GM13976 (cell line): ENCODE data around the gene GSN.
A peak's percentile ranks its signal among the peaks of the same experiment; 100 is the strongest.

Experiments used
- DNase-seq: peaks from one replicate; pipeline ENCODE4 v3.0.0; 2012; ENCODE audit warnings: low spot score
- in situ Hi-C: fragments of 300-500 bp; cut with MboI; formaldehyde crosslinking; loops from one replicate; pipeline ENCODE4 v1.12.0; 2022; ENCODE audit warnings: low sequenced_read_pairs, mixed read lengths, inconsistent platforms; ENCODE audit not compliant: unreplicated experiment
- TF ChIP-seq, protein P1 (sequence below): IDR thresholded peaks from 2 replicates; pipeline ENCODE4 v1.5.1; 2012; ENCODE audit warnings: borderline replicate concordance, mild to moderate bottlenecking; ENCODE audit not compliant: insufficient read depth; ENCODE audit errors: extremely low read depth, missing control alignments, control extremely low read depth

GSN gene

DNA sequence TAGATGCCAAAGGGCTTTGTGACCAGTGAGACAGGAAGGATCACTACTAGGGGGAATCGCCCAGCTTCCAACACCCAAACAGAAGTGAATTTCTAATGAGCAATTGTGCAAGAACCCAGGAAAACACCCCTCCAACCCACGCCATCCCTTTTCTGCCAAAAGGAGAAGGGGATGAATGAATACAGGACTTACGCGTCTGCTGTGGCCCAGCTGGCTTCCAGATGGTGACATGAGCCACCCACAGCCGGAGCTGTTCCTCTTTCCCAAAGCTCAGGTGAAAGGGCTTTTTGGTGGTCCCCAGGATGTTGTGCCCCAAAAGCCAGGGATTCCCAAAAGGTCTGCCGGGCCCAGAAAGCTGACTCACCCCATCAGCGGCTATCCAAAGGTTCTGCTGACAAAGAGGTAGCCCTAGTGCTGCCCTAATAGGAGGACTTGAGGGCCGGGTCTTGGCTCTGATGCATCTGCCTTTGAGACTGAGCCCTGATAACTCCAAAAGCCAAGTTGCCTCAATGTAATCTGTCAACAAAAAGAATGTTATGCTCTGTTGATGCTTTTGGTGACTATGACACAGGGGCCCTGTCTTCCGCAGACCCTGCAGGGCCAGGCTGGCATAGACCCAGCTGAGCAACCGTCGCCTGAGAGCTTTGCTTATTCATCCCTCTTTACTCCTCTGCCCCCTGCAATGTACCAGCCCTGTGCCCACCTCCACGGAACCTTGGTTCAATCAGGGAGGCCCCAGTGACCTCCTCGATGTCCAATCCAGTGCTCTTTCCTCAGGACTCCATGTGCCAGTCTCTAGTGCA lies 14.5 kb downstream of the GSN start:
- in situ Hi-C loops, result no loop called here
- TF ChIP-seq, protein P1, sequence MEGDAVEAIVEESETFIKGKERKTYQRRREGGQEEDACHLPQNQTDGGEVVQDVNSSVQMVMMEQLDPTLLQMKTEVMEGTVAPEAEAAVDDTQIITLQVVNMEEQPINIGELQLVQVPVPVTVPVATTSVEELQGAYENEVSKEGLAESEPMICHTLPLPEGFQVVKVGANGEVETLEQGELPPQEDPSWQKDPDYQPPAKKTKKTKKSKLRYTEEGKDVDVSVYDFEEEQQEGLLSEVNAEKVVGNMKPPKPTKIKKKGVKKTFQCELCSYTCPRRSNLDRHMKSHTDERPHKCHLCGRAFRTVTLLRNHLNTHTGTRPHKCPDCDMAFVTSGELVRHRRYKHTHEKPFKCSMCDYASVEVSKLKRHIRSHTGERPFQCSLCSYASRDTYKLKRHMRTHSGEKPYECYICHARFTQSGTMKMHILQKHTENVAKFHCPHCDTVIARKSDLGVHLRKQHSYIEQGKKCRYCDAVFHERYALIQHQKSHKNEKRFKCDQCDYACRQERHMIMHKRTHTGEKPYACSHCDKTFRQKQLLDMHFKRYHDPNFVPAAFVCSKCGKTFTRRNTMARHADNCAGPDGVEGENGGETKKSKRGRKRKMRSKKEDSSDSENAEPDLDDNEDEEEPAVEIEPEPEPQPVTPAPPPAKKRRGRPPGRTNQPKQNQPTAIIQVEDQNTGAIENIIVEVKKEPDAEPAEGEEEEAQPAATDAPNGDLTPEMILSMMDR, result no peak
- no peak for DNase-seq

DNA sequence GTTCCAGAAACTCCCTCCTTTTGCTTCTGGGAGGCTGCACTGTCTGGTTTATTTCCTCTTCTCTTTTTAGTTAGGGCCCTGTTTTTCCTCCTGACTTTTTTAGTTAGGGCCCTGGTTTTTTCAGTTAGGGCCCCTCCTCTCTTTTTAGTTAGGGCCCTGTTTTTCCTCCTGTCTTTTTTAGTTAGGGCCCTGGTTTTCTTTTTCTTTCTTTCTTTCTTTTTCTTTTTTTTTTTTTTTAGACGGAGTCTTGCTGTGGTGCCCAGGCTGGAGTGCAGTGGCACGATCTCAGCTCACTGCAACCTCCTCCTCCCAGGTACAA lies 15.1 kb downstream of the GSN start:
- in situ Hi-C loops, result no loop called here
- DNase-seq, result no peak
- TF ChIP-seq, protein P1, result no peak

DNA sequence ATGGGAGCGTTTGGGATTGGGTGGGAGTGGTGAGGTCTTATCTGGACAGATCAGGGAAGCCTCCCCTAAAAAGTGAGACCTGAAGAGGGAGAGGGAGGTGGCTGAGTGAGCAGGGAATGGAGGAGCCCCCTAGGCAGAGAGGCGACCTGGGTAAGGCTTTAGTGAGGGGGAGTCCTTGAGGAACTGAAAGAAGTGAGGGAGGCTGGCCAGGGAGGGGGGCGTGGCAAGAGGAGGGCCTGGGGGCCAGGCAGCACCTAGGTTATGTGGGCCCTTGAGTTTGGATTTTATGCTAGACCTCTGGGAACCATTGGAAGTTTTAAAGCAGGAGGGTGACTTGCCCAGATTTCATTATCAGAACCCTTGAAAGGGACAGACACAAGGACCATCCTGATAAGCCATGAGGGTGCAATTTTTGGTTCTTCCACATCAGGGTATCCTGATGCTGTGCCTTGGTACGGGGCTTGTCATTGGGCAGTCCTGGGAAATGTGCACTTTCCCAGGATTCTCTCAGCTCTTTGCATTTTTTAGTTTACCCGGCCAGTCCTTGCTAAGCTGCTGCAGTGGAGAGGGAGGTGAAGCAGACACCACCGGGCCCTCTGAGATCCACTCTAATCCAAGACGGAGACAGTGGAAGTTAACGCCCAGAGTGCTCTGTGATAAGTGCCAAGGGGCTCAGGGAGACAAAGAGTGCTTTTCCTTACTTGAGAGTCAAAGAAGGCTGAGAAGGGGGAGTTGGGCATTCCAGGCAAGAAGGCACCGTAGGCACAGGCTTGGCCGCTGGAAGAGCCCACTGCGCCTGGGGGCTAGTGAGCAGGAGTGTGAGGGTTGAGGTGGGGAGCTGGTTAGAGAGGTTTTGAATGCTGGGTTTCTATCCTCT lies 16.1 kb downstream of the GSN start:
- peak; percentile 60 for DNase-seq
- in situ Hi-C loops, result no loop called here
- TF ChIP-seq, protein P1, result no peak

DNA sequence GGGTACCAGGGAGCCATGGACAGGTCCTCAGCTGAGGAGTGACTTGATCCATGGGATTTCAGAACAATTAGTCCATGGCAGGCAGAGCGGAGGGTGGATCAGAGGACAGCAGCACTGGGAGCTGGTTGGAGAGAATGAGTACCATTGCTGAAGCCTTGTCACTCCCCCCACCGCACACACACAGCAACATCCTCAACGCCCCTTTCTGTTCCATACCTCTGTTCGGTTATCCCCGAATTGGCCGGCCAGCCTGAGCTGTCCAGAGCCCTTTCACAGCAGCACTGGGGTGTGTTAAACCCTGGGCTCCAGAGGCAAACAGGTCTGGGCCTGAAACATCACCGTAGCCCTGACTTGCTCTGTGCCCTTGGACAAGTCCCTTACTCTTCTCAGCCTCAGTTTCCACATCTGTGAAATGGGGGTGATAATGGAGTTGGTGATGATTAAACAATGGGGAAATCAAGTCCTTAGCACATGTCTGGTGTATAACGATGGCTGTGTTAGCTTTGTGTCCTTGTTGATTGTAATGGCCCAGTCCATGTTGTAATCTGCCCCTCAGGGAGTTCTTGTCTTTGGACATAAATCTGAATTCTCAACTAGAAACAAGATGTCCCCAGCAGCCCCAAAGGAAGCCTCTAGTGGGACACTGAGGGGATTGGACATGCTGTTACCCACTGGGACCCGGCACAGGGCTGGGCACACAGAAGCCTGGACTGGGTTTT lies 16.9 kb downstream of the GSN start:
- in situ Hi-C loops, result no loop called here
- TF ChIP-seq, protein P1, result no peak
- no peak for DNase-seq

DNA sequence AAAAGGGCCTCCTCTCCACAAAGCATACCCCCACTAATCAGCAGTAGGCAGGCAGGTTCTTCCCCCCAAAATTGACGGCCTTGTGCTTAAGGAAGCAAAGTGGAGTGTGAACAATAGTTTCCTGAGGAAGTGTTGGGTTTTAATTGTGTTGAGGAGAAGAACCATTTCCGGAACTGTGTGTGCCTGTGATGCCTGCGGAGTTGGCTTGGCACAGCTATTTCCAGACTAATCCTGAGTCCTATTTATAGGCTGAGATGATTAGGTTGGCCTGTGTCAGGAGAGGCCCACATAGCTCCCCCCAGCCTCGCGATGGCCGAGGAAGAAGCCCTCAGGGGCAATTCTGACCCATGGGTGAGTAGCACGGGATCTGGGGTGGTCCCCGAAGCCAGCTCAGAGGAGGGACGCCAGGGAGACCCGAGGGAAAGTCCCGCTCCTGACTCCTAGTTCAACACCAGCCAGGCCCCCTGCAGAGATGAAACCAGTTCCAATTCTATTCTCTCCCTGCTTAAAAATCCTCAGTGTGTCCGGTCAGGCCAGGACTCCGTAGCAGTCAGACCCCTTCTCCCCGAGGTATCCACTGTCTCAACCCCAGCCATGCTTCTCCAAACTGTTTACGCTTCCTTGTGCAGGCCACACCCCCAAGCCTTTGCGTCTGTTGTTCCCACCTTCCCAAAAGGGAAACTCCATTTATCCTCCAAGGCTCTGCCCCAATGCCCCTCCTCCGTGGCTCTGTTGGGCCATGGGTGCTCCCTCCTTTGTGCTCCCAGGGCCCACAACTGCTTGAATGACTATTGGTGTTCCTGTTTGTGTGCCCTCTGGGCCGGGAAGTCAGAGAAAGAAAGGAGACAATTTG lies 18.1 kb downstream of the GSN start:
- DNase-seq, result no peak
- TF ChIP-seq, protein P1, result no peak
- in situ Hi-C loops, result no loop called here

DNA sequence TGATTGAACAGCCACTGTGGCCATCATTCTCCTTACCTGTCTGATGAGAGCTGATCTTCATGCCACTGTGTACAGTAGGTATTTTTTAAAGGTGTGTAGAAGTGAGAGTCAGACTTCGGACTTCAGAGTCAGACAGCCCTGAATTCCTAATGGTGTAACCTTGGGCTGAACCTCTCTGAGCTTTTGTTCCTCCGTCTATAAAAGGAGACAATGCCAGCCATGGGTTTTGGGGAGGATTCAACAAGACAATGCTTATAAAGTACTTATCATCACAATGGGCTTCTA lies 18.7 kb downstream of the GSN start:
- in situ Hi-C loops, result no loop called here
- DNase-seq, result no peak
- TF ChIP-seq, protein P1, result no peak
